GM12878 (cell line): Measurements from ENCODE around the gene HNRNPAB. TPM values are rescaled to one million over a fixed set of nuclear protein-coding genes. Genes with fewer than 3 reads are reported as not detected.

Experiments used
- BACH1 ChIP-seq: fragments of 450-650 bp; IDR thresholded peaks from 2 replicates; pipeline ENCODE4 v1.6.1; 2017; ENCODE audit warnings: mild to moderate bottlenecking, borderline replicate concordance
- BHLHE40 ChIP-seq, 2 experiments: fragments of 450-650 bp in 1 of 2; IDR thresholded peaks; 2 replicates each; pipeline ENCODE4 v1.6.1; 2011 to 2017; ENCODE audit warnings: low read depth in 2 of 2, borderline replicate concordance in 1 of 2, improper control_type of control experiment in 1 of 2, low read length in 1 of 2, mild to moderate bottlenecking in 1 of 2
- EGR1 ChIP-seq, 2 experiments: IDR thresholded peaks; 1 replicate in 1 of 2; 2 replicates in 1 of 2; pipeline ENCODE4 v1.6.1; 2011 to 2012; ENCODE audit warnings: low read depth in 2 of 2, low read length in 2 of 2, borderline replicate concordance in 1 of 2, mild to moderate bottlenecking in 1 of 2, moderate library complexity in 1 of 2
- GATAD2B ChIP-seq: fragments of 450-650 bp; conservative IDR thresholded peaks from 2 replicates; pipeline ENCODE4 v1.6.1; 2017; ENCODE audit warnings: low read depth, mild to moderate bottlenecking, moderate library complexity
- MYC ChIP-seq: IDR thresholded peaks from 2 replicates; pipeline ENCODE4 v1.6.1; 2011; ENCODE audit warnings: mild to moderate bottlenecking, low read length, moderate library complexity, inconsistent platforms; ENCODE audit not compliant: insufficient read depth, insufficient replicate concordance, insufficient read length, severe bottlenecking
- PAX5 ChIP-seq: IDR thresholded peaks from 2 replicates; pipeline ENCODE4 v1.6.1; 2011; ENCODE audit warnings: low read depth, low read length, borderline replicate concordance
- POLR2A ChIP-seq: IDR thresholded peaks from 2 replicates; pipeline ENCODE4 v1.6.1; 2011; ENCODE audit warnings: low read depth, mild to moderate bottlenecking, low read length
- RB1 ChIP-seq: fragments of 450-650 bp; formaldehyde crosslinking; IDR thresholded peaks from 2 replicates; pipeline ENCODE4 v1.6.1; 2017; ENCODE audit warnings: mild to moderate bottlenecking, borderline replicate concordance
- REST ChIP-seq: IDR thresholded peaks from 2 replicates; pipeline ENCODE4 v1.6.1; 2012; ENCODE audit warnings: mild to moderate bottlenecking, low read depth, low read length
- SMARCA5 ChIP-seq: fragments of 450-650 bp; IDR thresholded peaks from 2 replicates; pipeline ENCODE4 v1.6.1; 2017; ENCODE audit warnings: mild to moderate bottlenecking
- TARDBP ChIP-seq: IDR thresholded peaks from 2 replicates; pipeline ENCODE4 v1.6.1; 2016; ENCODE audit warnings: borderline replicate concordance
- USF2 ChIP-seq: IDR thresholded peaks from 2 replicates; pipeline ENCODE4 v1.6.1; 2011; ENCODE audit warnings: low read depth, low read length, improper control_type of control experiment, borderline replicate concordance
- ZNF217 ChIP-seq: fragments of 450-650 bp; IDR thresholded peaks from 2 replicates; pipeline ENCODE4 v1.6.1; 2017; ENCODE audit warnings: antibody characterized with exemption, mild to moderate bottlenecking
- ZNF622 ChIP-seq: fragments of 450-650 bp; IDR thresholded peaks from 2 replicates; pipeline ENCODE4 v1.6.1; 2017; ENCODE audit warnings: mild to moderate bottlenecking, inconsistent platforms
- ZSCAN29 ChIP-seq: fragments of 450-650 bp; IDR thresholded peaks from 2 replicates; pipeline ENCODE4 v1.6.1; 2017; ENCODE audit warnings: mild to moderate bottlenecking, moderate library complexity
- polyA plus RNA-seq, 11 experiments: library from polyadenylated mRNA; depleted of rRNA in 4 of 11; unstranded in 6 of 11; stranded (reverse) in 5 of 11; fragments of >200 nt; fragmentation: Nextera tagmentation in 4 of 11; fragmentation: Illumina TruSeq in 1 of 11; extraction: Ambion mirVana in 4 of 11; extraction: Trizol in 1 of 11; gene quantifications; 1 replicate in 1 of 11; 2 replicates in 10 of 11; pipeline versions ENCODE4 v1.2.1 to v1.2.3, GENCODE V29; 2011 to 2016; ENCODE audit warnings: inconsistent platforms in 2 of 11, missing spikeins in 2 of 11, low read depth in 1 of 11
- total RNA-seq, 4 experiments: library from RNA; depleted of rRNA in 3 of 4; stranded (reverse); fragments of >200 nt in 3 of 4; fragmentation: Illumina TruSeq in 1 of 4; extraction: Trizol in 1 of 4; gene quantifications; 2 replicates each; pipeline versions ENCODE4 v1.2.1 to v1.2.3, GENCODE V29; 2013 to 2021
- TF ChIP-seq, protein P1 (sequence below): fragments of 450-650 bp; IDR thresholded peaks from 2 replicates; pipeline ENCODE4 v1.6.1; 2017; ENCODE audit warnings: mild to moderate bottlenecking, moderate library complexity
- TF ChIP-seq, protein P2 (sequence below): IDR thresholded peaks from 2 replicates; pipeline ENCODE4 v1.6.1; 2012; ENCODE audit warnings: low read depth, low read length, improper control_type of control experiment

Gene HNRNPAB
- total and polyA plus RNA-seq, 10 of the 15 experiments (the other 5 are each of a cell fraction or from before 2014, with no cell fraction given): 42.3 to 330 (median 230) TPM

DNA sequence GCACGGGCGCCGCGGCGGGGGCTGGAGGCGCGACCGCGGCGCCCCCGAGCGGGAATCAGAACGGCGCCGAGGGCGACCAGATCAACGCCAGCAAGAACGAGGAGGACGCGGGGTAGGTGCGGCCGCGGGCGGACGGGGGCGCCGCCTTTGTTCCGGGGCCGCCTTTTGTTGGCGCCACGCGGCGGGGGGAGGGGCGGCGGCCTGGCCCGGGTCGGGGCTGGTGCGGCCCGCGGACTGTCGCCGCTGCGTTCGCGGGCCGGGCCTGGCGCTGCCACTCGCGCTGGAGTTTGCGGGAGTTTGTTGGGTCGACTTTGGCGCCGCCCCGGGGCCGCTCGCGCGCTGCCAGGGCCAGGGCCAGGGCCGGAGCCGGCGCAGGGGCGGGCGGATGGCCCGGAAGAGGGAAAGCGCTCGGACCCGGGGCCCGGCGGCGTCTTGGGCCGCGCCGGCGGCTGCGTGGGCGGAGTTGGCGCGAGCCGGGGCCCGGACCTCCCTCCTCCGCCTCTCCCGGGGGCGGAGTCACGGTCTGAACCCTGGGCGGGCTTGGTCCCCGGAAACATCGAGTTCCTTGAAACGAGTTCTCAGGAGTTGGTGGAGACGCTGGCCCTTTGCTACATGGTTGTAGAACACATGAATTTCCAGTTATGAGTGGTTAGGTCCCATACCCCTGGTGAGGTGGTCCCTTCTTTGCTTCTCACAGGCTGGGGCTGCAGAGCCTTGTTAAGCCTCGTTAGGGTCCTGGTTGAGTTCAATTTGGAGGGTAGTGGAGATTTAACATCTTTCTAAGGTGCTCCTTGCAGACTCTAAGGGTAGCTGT is 809 bp downstream of the HNRNPAB start (continued):
- TF ChIP-seq, protein P1, sequence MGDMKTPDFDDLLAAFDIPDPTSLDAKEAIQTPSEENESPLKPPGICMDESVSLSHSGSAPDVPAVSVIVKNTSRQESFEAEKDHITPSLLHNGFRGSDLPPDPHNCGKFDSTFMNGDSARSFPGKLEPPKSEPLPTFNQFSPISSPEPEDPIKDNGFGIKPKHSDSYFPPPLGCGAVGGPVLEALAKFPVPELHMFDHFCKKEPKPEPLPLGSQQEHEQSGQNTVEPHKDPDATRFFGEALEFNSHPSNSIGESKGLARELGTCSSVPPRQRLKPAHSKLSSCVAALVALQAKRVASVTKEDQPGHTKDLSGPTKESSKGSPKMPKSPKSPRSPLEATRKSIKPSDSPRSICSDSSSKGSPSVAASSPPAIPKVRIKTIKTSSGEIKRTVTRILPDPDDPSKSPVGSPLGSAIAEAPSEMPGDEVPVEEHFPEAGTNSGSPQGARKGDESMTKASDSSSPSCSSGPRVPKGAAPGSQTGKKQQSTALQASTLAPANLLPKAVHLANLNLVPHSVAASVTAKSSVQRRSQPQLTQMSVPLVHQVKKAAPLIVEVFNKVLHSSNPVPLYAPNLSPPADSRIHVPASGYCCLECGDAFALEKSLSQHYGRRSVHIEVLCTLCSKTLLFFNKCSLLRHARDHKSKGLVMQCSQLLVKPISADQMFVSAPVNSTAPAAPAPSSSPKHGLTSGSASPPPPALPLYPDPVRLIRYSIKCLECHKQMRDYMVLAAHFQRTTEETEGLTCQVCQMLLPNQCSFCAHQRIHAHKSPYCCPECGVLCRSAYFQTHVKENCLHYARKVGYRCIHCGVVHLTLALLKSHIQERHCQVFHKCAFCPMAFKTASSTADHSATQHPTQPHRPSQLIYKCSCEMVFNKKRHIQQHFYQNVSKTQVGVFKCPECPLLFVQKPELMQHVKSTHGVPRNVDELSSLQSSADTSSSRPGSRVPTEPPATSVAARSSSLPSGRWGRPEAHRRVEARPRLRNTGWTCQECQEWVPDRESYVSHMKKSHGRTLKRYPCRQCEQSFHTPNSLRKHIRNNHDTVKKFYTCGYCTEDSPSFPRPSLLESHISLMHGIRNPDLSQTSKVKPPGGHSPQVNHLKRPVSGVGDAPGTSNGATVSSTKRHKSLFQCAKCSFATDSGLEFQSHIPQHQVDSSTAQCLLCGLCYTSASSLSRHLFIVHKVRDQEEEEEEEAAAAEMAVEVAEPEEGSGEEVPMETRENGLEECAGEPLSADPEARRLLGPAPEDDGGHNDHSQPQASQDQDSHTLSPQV: no peak
- TF ChIP-seq ZSCAN29 (peak; percentile 65; the same call in 1 of the 2 replicates), SMARCA5 (0 out of 2 replicates have a peak, but pooled peaks have one; percentile 42), BHLHE40 (IDR thresholded peaks at IDR 0.05; ENCODE audit: borderline replicate concordance in 1 of 2, low read depth in 2 of 2, low read length in 1 of 2) (peak in 1 of 2 experiments; percentile 40; a peak in 2 of 4 replicates), ZNF217 (0 out of 2 replicates have a peak, but pooled peaks have one; percentile 20), REST (no peak), MYC (peak; percentile 25), TARDBP (0 out of 2 replicates have a peak, but pooled peaks have one; percentile 13), USF2 (no peak), RB1 (peak; percentile 18; the same call in 1 of the 2 replicates), EGR1 (IDR thresholded peaks at IDR 0.05; ENCODE audit: borderline replicate concordance in 1 of 2, low read depth in 2 of 2, low read length in 2 of 2) (peak in 1 of 2 experiments; percentile 99; a peak in 2 of 3 replicates), POLR2A (peak; percentile 9), PAX5 (peak; percentile 45; the same call in 1 of the 2 replicates), ZNF622 (no peak), BACH1 (peak; percentile 73; the same call in 1 of the 2 replicates), GATAD2B (peak; percentile 59)
- TF ChIP-seq, protein P2, sequence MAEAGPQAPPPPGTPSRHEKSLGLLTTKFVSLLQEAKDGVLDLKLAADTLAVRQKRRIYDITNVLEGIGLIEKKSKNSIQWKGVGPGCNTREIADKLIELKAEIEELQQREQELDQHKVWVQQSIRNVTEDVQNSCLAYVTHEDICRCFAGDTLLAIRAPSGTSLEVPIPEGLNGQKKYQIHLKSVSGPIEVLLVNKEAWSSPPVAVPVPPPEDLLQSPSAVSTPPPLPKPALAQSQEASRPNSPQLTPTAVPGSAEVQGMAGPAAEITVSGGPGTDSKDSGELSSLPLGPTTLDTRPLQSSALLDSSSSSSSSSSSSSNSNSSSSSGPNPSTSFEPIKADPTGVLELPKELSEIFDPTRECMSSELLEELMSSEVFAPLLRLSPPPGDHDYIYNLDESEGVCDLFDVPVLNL: peak; percentile 63
